Measurements from ENCODE around the gene EEF2KMT. TPM values are rescaled to one million over a fixed set of nuclear protein-coding genes. Genes with fewer than 3 reads are reported as not detected.
"Not testable (repeated sequence)": the region's sequence is repeated elsewhere in the genome, so short reads cannot be mapped to it uniquely, and the experiment has no call there.

The EEF2KMT gene
- polyA plus RNA-seq, 1 of the 3 experiments (the other 2 are of a cell fraction): 12.9 TPM

- WGBS (ENCODE audit: low lambda C conversion rate): 3% methylated on average over 17 of the region's 20 CpGs
Measured at GRCh38 chr16:5117300-5118087, 19.9 kb upstream of the EEF2KMT start.

GRCh38 chr16:5116780-5117295 lies 19.2 kb upstream of the EEF2KMT start:
- WGBS (ENCODE audit: low lambda C conversion rate): 7% methylated on average over 9 of the region's 10 CpGs
- Histone ChIP-seq H3K27ac (ENCODE audit: low read depth in 2 of 2, low read length in 1 of 2) (peak overlapping the region in 1 of 2 experiments; percentile 83; a peak in 2 of 4 replicates), H3K4me3 (ENCODE audit: low read depth in 2 of 2, low read length in 1 of 2) (peak overlapping the region in 1 of 2 experiments; percentile 27; a peak in 1 of 4 replicates), H3K4me2 (0 out of 2 replicates have a peak overlapping the region, but pooled peaks have one; percentile 37)
- CTCF ChIA-PET; H3K79me2 ChIP-seq (ENCODE audit: insufficient read depth); H3K9ac ChIP-seq; H3F3A ChIP-seq (replicated peaks; ENCODE audit: insufficient read depth); H3K9me3 ChIP-seq; H2AFZ ChIP-seq (ENCODE audit: low read depth); H4K20me1 ChIP-seq (ENCODE audit: insufficient read depth); H3K9me2 ChIP-seq; H3K36me3 ChIP-seq (replicated peaks in 1 of 2; ENCODE audit: control insufficient read depth in 1 of 2, insufficient read depth in 2 of 2, low read length in 1 of 2); H3K27me3 ChIP-seq (ENCODE audit: insufficient read depth); H3K4me1 ChIP-seq (ENCODE audit: control insufficient read depth in 1 of 2, insufficient read depth in 2 of 2, low read depth in 1 of 2, low read length in 1 of 2): not testable (repeated sequence)
- POLR2A ChIA-PET: interaction anchor here (0.8 kb wide), 1 partner anchor 19 kb away, joined by 3 read pairs; no protein-coding TSS in a partner anchor
- peak; percentile 53 for DNase-seq

More at GRCh38 chr16:5117300-5118087, 19.9 kb upstream of the EEF2KMT start:
- H2AFZ ChIP-seq (ENCODE audit: low read depth); H3K4me1 ChIP-seq (ENCODE audit: control insufficient read depth in 1 of 2, insufficient read depth in 2 of 2, low read depth in 1 of 2, low read length in 1 of 2); H3K36me3 ChIP-seq (replicated peaks in 1 of 2; ENCODE audit: control insufficient read depth in 1 of 2, insufficient read depth in 2 of 2, low read length in 1 of 2); H3K9ac ChIP-seq; H3K27me3 ChIP-seq (ENCODE audit: insufficient read depth); H3K9me3 ChIP-seq; CTCF ChIA-PET; H3K79me2 ChIP-seq (ENCODE audit: insufficient read depth); H4K20me1 ChIP-seq (ENCODE audit: insufficient read depth); H3K9me2 ChIP-seq; H3F3A ChIP-seq (replicated peaks; ENCODE audit: insufficient read depth): not testable (repeated sequence)
- DNase-seq: peak; percentile 78
- peak in 1 of 2 experiments; percentile 59; a peak in 1 of 4 replicates for TF ChIP-seq EP300 (IDR thresholded peaks at IDR 0.05; ENCODE audit: borderline replicate concordance in 1 of 2, low read depth in 1 of 2, low read length in 1 of 2)
- TF ChIP-seq FOXJ3 (CRISPR knock-in tag; IDR thresholded peaks at IDR 0.05): peak; percentile 69; the same call in 1 of the 2 replicates
- TF ChIP-seq MXI1 (IDR thresholded peaks at IDR 0.05; ENCODE audit: low read depth, low read length): peak; percentile 46; the same call in 1 of the 2 replicates
- TF ChIP-seq NFIC (IDR thresholded peaks at IDR 0.05; ENCODE audit: borderline replicate concordance): peak; percentile 49
- TF ChIP-seq TCF12 (IDR thresholded peaks at IDR 0.05): 0 out of 2 replicates have a peak, but pooled peaks have one; percentile 9
- peak; percentile 41 for TF ChIP-seq GATA2 (CRISPR knock-in tag; IDR thresholded peaks at IDR 0.05)
- 0 out of 2 replicates have a peak, but pooled peaks have one; percentile 16 for TF ChIP-seq RCOR1 (IDR thresholded peaks at IDR 0.05; ENCODE audit: low read length)
- POLR2A ChIA-PET: interaction anchor here (0.8 kb wide), 1 partner anchor 19 kb away, joined by 3 read pairs; no protein-coding TSS in a partner anchor
- Histone ChIP-seq H3K27ac (ENCODE audit: low read depth in 2 of 2, low read length in 1 of 2) (peak overlapping the region in 1 of 2 experiments; percentile 83; a peak in 2 of 4 replicates), H3K4me3 (ENCODE audit: low read depth in 2 of 2, low read length in 1 of 2) (peak overlapping the region in 1 of 2 experiments; percentile 27; a peak in 1 of 4 replicates), H3K4me2 (peak overlapping the region; percentile 37; the same call in 1 of the 2 replicates)

GRCh38 chr16:5110933-5111332 lies 13.3 kb upstream of the EEF2KMT start:
- H3K4me2 ChIP-seq; H3K9me3 ChIP-seq; H3K79me2 ChIP-seq (ENCODE audit: insufficient read depth); DNase-seq; H4K20me1 ChIP-seq (ENCODE audit: insufficient read depth); POLR2A ChIA-PET; H3K9ac ChIP-seq; CTCF ChIA-PET; H3F3A ChIP-seq (replicated peaks; ENCODE audit: insufficient read depth); H3K27me3 ChIP-seq (ENCODE audit: insufficient read depth); H3K27ac ChIP-seq (ENCODE audit: low read depth in 2 of 2, low read length in 1 of 2); H3K9me2 ChIP-seq; H2AFZ ChIP-seq (ENCODE audit: low read depth); H3K4me1 ChIP-seq (ENCODE audit: control insufficient read depth in 1 of 2, insufficient read depth in 2 of 2, low read depth in 1 of 2, low read length in 1 of 2); H3K36me3 ChIP-seq (replicated peaks in 1 of 2; ENCODE audit: control insufficient read depth in 1 of 2, insufficient read depth in 2 of 2, low read length in 1 of 2); H3K4me3 ChIP-seq (ENCODE audit: low read depth in 2 of 2, low read length in 1 of 2): not testable (repeated sequence)
- WGBS (ENCODE audit: low lambda C conversion rate): 71% methylated on average over 10 of the region's 10 CpGs
